Stimulated activated naive CD8-positive, alpha-beta T cell treated with anti-CD3 and anti-CD28 coated beads, Interleukin-15, Interleukin-2, amounts not matched to agents 100 U/mL and 50 U/mL, for 24 hours (primary cell): ENCODE results near the gene C2orf66.
A peak's percentile ranks its signal among the peaks of the same experiment; 100 is the strongest.

ENCODE experiments used
- ATAC-seq: fragments of 150-1000 bp; cut with Tn5 transposase; one replicate; pipeline ENCODE4 v1.10.0; 2021
- DNase-seq: peaks from one replicate; pipeline ENCODE4 v3.0.0; 2021

C2orf66 gene

GRCh38 chr2:196809260-196809659, at the start of gene C2orf66:
TSS of gene C2orf66 (minus strand) at chr2:196809355. CDS start at chr2:196809336, 19 bp downstream.
- no peak for ATAC-seq
- no peak for DNase-seq

- no peak for DNase-seq
- no peak for ATAC-seq
These were observed 45.5 kb upstream of the C2orf66 start for GRCh38 chr2:196854629-196855028.

GRCh38 chr2:196853301-196854087, 44.3 kb upstream of the C2orf66 start:
- DNase-seq (no peak), ATAC-seq (no peak)

GRCh38 chr2:196851088-196851487, 41.9 kb upstream of the C2orf66 start:
- ATAC-seq (no peak), DNase-seq (no peak)

GRCh38 chr2:196849895-196850294, 40.7 kb upstream of the C2orf66 start:
- DNase-seq, result no peak
- no peak for ATAC-seq

GRCh38 chr2:196846295-196846694, 37.1 kb upstream of the C2orf66 start:
- ATAC-seq, result no peak
- DNase-seq, result no peak

- DNase-seq (no peak), ATAC-seq (no peak)
These were observed 36.2 kb upstream of the C2orf66 start for GRCh38 chr2:196845371-196845770.

- no peak for DNase-seq
- no peak for ATAC-seq
These were observed 31.0 kb upstream of the C2orf66 start for GRCh38 chr2:196840171-196840570.

- DNase-seq (no peak), ATAC-seq (no peak)
These were observed 30.4 kb upstream of the C2orf66 start for GRCh38 chr2:196839574-196839973.

GRCh38 chr2:196836440-196836839, 27.3 kb upstream of the C2orf66 start:
- DNase-seq (no peak), ATAC-seq (no peak)

- ATAC-seq, result no peak
- DNase-seq, result no peak
These were observed 21.5 kb upstream of the C2orf66 start for GRCh38 chr2:196830701-196831100.

GRCh38 chr2:196827356-196827755, 18.2 kb upstream of the C2orf66 start:
- DNase-seq (no peak), ATAC-seq (no peak)

- ATAC-seq, result no peak
These were observed 14.8 kb upstream of the C2orf66 start for GRCh38 chr2:196823750-196824522.

GRCh38 chr2:196821195-196821594, 12.0 kb upstream of the C2orf66 start:
- no peak for DNase-seq
- ATAC-seq, result no peak

More at GRCh38 chr2:196823750-196824522, 14.8 kb upstream of the C2orf66 start:
- DNase-seq, result no peak

GRCh38 chr2:196808083-196808665, 981 bp downstream of the C2orf66 start:
- ATAC-seq, result no peak
- DNase-seq, result no peak

- DNase-seq (no peak), ATAC-seq (no peak)
These were observed 4.8 kb downstream of the C2orf66 start for GRCh38 chr2:196804381-196804780.

GRCh38 chr2:196802401-196802800, 6.8 kb downstream of the C2orf66 start:
- no peak for ATAC-seq

GRCh38 chr2:196801674-196802261, 7.4 kb downstream of the C2orf66 start:
- ATAC-seq (no peak), DNase-seq (no peak)

More at GRCh38 chr2:196802401-196802800, 6.8 kb downstream of the C2orf66 start:
- DNase-seq, result no peak

- ATAC-seq, result no peak
- DNase-seq, result no peak
These were observed 10.2 kb downstream of the C2orf66 start for GRCh38 chr2:196798980-196799379.

GRCh38 chr2:196792865-196793264, 16.3 kb downstream of the C2orf66 start:
- DNase-seq (no peak), ATAC-seq (no peak)

GRCh38 chr2:196783431-196784094, 25.6 kb downstream of the C2orf66 start:
- DNase-seq (peak; percentile 34), ATAC-seq (peak; percentile 93)

- DNase-seq, result no peak
These were observed 42.1 kb downstream of the C2orf66 start for GRCh38 chr2:196767101-196767500.

More at GRCh38 chr2:196767101-196767500, 42.1 kb downstream of the C2orf66 start:
- ATAC-seq, result no peak
